HEK293 (cell line): ENCODE data around the gene RASA2.

ENCODE experiments used
- ATF2 ChIP-seq: fragments of 450-650 bp; formaldehyde crosslinking; IDR thresholded peaks from 2 replicates; pipeline ENCODE4 v1.5.1; 2016; ENCODE audit warnings: missing biosample characterization, missing genetic modification characterization, low read depth
- CTCF ChIP-seq: fragments of 450-650 bp; formaldehyde crosslinking; IDR thresholded peaks from 2 replicates; pipeline ENCODE4 v1.5.1; 2016; ENCODE audit warnings: missing biosample characterization, missing genetic modification characterization
- ELK4 ChIP-seq: IDR thresholded peaks from 2 replicates; pipeline ENCODE4 v1.6.1; 2011; ENCODE audit warnings: mild to moderate bottlenecking, low read depth, low read length, borderline replicate concordance
- HIC1 ChIP-seq: fragments of 450-650 bp; formaldehyde crosslinking; IDR thresholded peaks from 2 replicates; pipeline ENCODE4 v1.5.1; 2016; ENCODE audit warnings: missing biosample characterization, missing genetic modification characterization
- KLF10 ChIP-seq: fragments of 450-650 bp; IDR thresholded peaks from 2 replicates; pipeline ENCODE4 v1.5.1; 2018; ENCODE audit warnings: missing biosample characterization, mild to moderate bottlenecking, missing genetic modification characterization
- KLF9 ChIP-seq: fragments of 450-650 bp; formaldehyde crosslinking; IDR thresholded peaks from 2 replicates; pipeline ENCODE4 v1.5.1; 2016; ENCODE audit warnings: missing biosample characterization, missing genetic modification characterization, low read depth
- OSR2 ChIP-seq: fragments of 450-650 bp; formaldehyde crosslinking; IDR thresholded peaks from 2 replicates; pipeline ENCODE4 v1.5.1; 2016; ENCODE audit warnings: missing biosample characterization, missing genetic modification characterization
- TCF7L2 ChIP-seq: IDR thresholded peaks from 2 replicates; pipeline ENCODE4 v1.6.1; 2011; ENCODE audit warnings: low read depth, mild to moderate bottlenecking, inconsistent platforms, low read length, moderate library complexity, borderline replicate concordance
- YY1 ChIP-seq: fragments of 450-650 bp; formaldehyde crosslinking; IDR thresholded peaks from 2 replicates; pipeline ENCODE4 v1.5.1; 2018; ENCODE audit warnings: missing biosample characterization, missing genetic modification characterization
- ZFP37 ChIP-seq: fragments of 450-650 bp; formaldehyde crosslinking; IDR thresholded peaks from 2 replicates; pipeline ENCODE4 v1.5.1; 2016; ENCODE audit warnings: missing biosample characterization, missing genetic modification characterization
- ZNF121 ChIP-seq: fragments of 450-650 bp; formaldehyde crosslinking; IDR thresholded peaks from 2 replicates; pipeline ENCODE4 v1.5.1; 2016; ENCODE audit warnings: missing biosample characterization, missing genetic modification characterization
- ZNF274 ChIP-seq, 2 experiments: fragments of 200-500 bp in 1 of 2; fragments of 450-650 bp in 1 of 2; sonication (Bioruptor generic) in 1 of 2; formaldehyde crosslinking in 1 of 2; IDR thresholded peaks; 2 replicates each; pipeline versions ENCODE4 v1.5.1 to v1.6.1; 2014 to 2016; ENCODE audit warnings: borderline replicate concordance in 1 of 2, inconsistent platforms in 1 of 2, low read length in 1 of 2, missing biosample characterization in 1 of 2, missing genetic modification characterization in 1 of 2

- TF ChIP-seq CTCF (tag by site-specific recombination) (no peak), ATF2 (tag by site-specific recombination) (no peak), ELK4 (no peak), KLF10 (tag by site-specific recombination) (no peak), KLF9 (tag by site-specific recombination) (no peak), ZNF274 (IDR thresholded peaks at IDR 0.05; ENCODE audit: low read length) (no peak), ZNF274 (tag by site-specific recombination; IDR thresholded peaks at IDR 0.05; ENCODE audit: borderline replicate concordance) (no peak), OSR2 (tag by site-specific recombination) (no peak), ZFP37 (tag by site-specific recombination) (no peak), YY1 (tag by site-specific recombination) (no peak), ZNF121 (tag by site-specific recombination) (no peak), TCF7L2 (no peak), HIC1 (tag by site-specific recombination) (no peak)
These were observed 91.6 kb downstream of the RASA2 start for GRCh38 chr3:141578202-141578973.
